ENCODE measurements around the gene NMNAT3. TPM values are rescaled to one million over a fixed set of nuclear protein-coding genes. Genes with fewer than 3 reads are reported as not detected.

The NMNAT3 gene
- total RNA-seq, 2 experiments from 2014 or later, result 0.15 TPM; not detected in 1

DNA sequence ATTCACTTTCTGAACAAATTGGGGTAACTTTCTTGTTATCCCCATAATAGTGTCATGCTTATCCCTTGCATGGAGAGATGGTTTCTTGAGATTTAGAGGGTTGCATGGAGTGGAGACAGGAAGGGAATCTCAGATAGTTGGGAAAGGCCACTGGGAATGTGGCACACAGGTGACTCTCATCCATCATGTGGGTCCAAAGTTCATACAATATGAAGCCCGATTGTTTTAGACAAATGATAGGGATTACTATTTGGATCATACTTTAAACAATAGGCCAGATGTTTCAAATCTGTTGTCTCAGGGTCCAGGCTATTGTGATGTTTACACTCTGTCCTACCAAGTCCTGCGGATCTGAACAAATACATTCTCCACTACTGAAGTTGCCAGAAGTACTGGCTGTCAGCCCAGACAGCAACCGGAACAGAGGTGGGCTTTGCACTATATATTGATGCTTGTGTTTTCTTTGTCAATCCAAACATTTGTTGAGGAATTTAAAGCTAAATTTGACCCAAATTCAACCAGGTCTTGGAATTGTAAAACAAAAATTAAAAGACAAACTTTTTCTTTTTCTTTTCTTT lies 39.2 kb upstream of the NMNAT3 start:
- H2AFZ ChIP-seq (ENCODE audit: low read length), result no peak overlapping the region
- H3K79me2 ChIP-seq (ENCODE audit: insufficient read depth, low read depth, low read length), result no peaks in the 10 kb centered on the region
- no peak overlapping the region for H3K27ac ChIP-seq (ENCODE audit: low read depth, low read length, poor library complexity, severe bottlenecking)
- intact Hi-C loops (cut with micrococcal nuclease; ENCODE audit: unreplicated experiment), result no loop called here
- no peaks in the 10 kb centered on the region for H3K9me2 ChIP-seq (ENCODE audit: insufficient read depth, low read length)
- H3K4me3 ChIP-seq (ENCODE audit: low read depth, low read length, poor library complexity, severe bottlenecking), result no peak overlapping the region
- H3K9me3 ChIP-seq (ENCODE audit: low read length), result no peaks in the 10 kb centered on the region
- TF ChIP-seq, protein P1, sequence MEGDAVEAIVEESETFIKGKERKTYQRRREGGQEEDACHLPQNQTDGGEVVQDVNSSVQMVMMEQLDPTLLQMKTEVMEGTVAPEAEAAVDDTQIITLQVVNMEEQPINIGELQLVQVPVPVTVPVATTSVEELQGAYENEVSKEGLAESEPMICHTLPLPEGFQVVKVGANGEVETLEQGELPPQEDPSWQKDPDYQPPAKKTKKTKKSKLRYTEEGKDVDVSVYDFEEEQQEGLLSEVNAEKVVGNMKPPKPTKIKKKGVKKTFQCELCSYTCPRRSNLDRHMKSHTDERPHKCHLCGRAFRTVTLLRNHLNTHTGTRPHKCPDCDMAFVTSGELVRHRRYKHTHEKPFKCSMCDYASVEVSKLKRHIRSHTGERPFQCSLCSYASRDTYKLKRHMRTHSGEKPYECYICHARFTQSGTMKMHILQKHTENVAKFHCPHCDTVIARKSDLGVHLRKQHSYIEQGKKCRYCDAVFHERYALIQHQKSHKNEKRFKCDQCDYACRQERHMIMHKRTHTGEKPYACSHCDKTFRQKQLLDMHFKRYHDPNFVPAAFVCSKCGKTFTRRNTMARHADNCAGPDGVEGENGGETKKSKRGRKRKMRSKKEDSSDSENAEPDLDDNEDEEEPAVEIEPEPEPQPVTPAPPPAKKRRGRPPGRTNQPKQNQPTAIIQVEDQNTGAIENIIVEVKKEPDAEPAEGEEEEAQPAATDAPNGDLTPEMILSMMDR (conservative IDR thresholded peaks at IDR 0.05; ENCODE audit: low read length), result no peak
- no peak for TF ChIP-seq EZH2phosphoT487 (IDR thresholded peaks at IDR 0.05; ENCODE audit: borderline replicate concordance, low read depth, low read length)
- ChIA-PET CTCF (ENCODE audit: unreplicated experiment) (interaction anchor here (0.5 kb wide), 1 partner anchor 751 kb away, joined by 13 read pairs; no protein-coding TSS in a partner anchor), POLR2A (no interaction called here)
- H3K4me1 ChIP-seq (ENCODE audit: insufficient read depth, low read length, poor library complexity, severe bottlenecking), result no peaks in the 10 kb centered on the region
- H4K20me1 ChIP-seq (ENCODE audit: insufficient read depth, low read length), result no peaks in the 10 kb centered on the region
- H3K36me3 ChIP-seq (ENCODE audit: insufficient read depth, low read length), result no peaks in the 10 kb centered on the region
- BruUV-seq (replicated peaks), result no TSS peak
- DNase-seq (ENCODE audit: low spot score), result no peak
- no peak overlapping the region for H3K4me2 ChIP-seq (ENCODE audit: low read length)

DNA sequence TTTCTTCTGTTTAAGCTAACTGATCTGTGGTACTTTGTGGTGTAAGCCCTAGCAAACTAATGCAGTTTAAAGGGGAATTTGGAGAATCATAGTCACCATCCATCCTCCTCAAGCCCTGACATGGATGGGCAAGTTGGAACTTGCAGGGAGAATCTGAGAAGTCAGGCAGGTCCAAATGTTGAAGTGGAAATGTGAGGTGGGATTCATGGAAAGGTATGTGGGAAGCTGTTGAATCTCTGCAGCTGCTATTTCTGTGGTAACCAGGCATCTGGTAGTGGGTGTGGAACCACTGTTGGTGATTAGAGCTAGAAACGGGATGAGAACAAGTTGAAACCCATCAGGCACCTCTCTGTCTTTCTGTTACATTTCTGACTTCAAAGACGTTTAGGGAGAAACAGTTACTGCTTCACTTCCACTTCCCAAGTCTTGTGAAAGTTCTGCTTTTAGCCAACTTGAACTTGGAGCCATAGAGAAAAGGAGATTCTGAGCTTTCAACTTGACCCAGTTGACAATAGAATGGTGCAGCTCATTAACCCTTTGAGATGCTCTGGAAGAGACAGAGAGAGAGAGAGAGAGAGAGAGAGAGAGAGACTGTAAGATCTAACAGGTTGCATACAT lies 38.1 kb upstream of the NMNAT3 start:
- CTCF ChIA-PET (ENCODE audit: unreplicated experiment), result no interaction called here
- H3K4me2 ChIP-seq (ENCODE audit: low read length), result no peak overlapping the region
- no peaks in the 10 kb centered on the region for H3K9me2 ChIP-seq (ENCODE audit: insufficient read depth, low read length)
- DNase-seq (ENCODE audit: low spot score), result no peak
- TF ChIP-seq, protein P1 (conservative IDR thresholded peaks at IDR 0.05; ENCODE audit: low read length), result no peak
- TF ChIP-seq EZH2phosphoT487 (IDR thresholded peaks at IDR 0.05; ENCODE audit: borderline replicate concordance, low read depth, low read length), result no peak
- no TSS peak for BruUV-seq (replicated peaks)
- intact Hi-C loops (cut with micrococcal nuclease; ENCODE audit: unreplicated experiment), result no loop called here
- no peaks in the 10 kb centered on the region for H4K20me1 ChIP-seq (ENCODE audit: insufficient read depth, low read length)
- no peak overlapping the region for H3K27ac ChIP-seq (ENCODE audit: low read depth, low read length, poor library complexity, severe bottlenecking)
- no peaks in the 10 kb centered on the region for H3K9me3 ChIP-seq (ENCODE audit: low read length)
- H3K4me3 ChIP-seq (ENCODE audit: low read depth, low read length, poor library complexity, severe bottlenecking), result no peak overlapping the region
- H3K79me2 ChIP-seq (ENCODE audit: insufficient read depth, low read depth, low read length), result no peaks in the 10 kb centered on the region
- POLR2A ChIA-PET, result no interaction called here
- H3K36me3 ChIP-seq (ENCODE audit: insufficient read depth, low read length), result no peaks in the 10 kb centered on the region
- no peak overlapping the region for H2AFZ ChIP-seq (ENCODE audit: low read length)
- no peaks in the 10 kb centered on the region for H3K4me1 ChIP-seq (ENCODE audit: insufficient read depth, low read length, poor library complexity, severe bottlenecking)

DNA sequence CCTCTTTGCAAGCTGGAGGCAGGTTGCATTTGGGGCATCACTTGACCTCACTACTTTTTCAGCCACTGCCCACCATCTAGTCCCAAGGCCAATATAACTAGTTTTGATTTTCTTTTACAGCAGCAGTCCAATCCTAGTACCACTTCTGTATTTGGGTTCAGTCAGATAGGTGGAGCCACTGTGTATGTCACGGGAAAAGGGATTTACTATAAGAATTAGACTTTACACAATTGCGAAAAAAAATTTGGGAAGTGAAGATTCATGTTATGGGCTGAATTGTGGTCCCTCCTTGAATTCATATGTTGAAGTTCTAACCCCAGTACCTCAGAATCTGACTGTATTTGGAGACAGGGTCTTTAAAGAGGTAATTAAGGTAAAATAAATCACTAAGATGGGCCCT lies 37.4 kb upstream of the NMNAT3 start:
- no peaks in the 10 kb centered on the region for H3K79me2 ChIP-seq (ENCODE audit: insufficient read depth, low read depth, low read length)
- no peak for TF ChIP-seq EZH2phosphoT487 (IDR thresholded peaks at IDR 0.05; ENCODE audit: borderline replicate concordance, low read depth, low read length)
- TF ChIP-seq, protein P1 (conservative IDR thresholded peaks at IDR 0.05; ENCODE audit: low read length), result no peak
- no peaks in the 10 kb centered on the region for H4K20me1 ChIP-seq (ENCODE audit: insufficient read depth, low read length)
- no peaks in the 10 kb centered on the region for H3K9me3 ChIP-seq (ENCODE audit: low read length)
- H3K36me3 ChIP-seq (ENCODE audit: insufficient read depth, low read length), result no peaks in the 10 kb centered on the region
- no peak overlapping the region for H3K27ac ChIP-seq (ENCODE audit: low read depth, low read length, poor library complexity, severe bottlenecking)
- no peak overlapping the region for H2AFZ ChIP-seq (ENCODE audit: low read length)
- H3K9me2 ChIP-seq (ENCODE audit: insufficient read depth, low read length), result no peaks in the 10 kb centered on the region
- CTCF ChIA-PET (ENCODE audit: unreplicated experiment), result no interaction called here
- no TSS peak for BruUV-seq (replicated peaks)
- H3K4me1 ChIP-seq (ENCODE audit: insufficient read depth, low read length, poor library complexity, severe bottlenecking), result no peaks in the 10 kb centered on the region
- no peak overlapping the region for H3K4me2 ChIP-seq (ENCODE audit: low read length)
- no peak overlapping the region for H3K4me3 ChIP-seq (ENCODE audit: low read depth, low read length, poor library complexity, severe bottlenecking)
- no peak for DNase-seq (ENCODE audit: low spot score)
- intact Hi-C loops (cut with micrococcal nuclease; ENCODE audit: unreplicated experiment), result no loop called here
- POLR2A ChIA-PET, result no interaction called here
